Activated naive CD4-positive, alpha-beta T cell treated with anti-CD3 and anti-CD28 coated beads for 36 hours (primary cell): ENCODE results near the gene MVP. TPM values are rescaled to one million over a fixed set of nuclear protein-coding genes. Genes with fewer than 3 reads are reported as not detected.
A peak's percentile ranks its signal among the peaks of the same experiment; 100 is the strongest.
"Not testable (repeated sequence)": the region's sequence is repeated elsewhere in the genome, so short reads cannot be mapped to it uniquely, and the experiment has no call there.

Source experiments
- CTCF ChIA-PET: fragments of 350-600 bp; sonication (Branson Sonifier 250); formaldehyde crosslinking; loops from one replicate; lab custom pipeline; 2021; ENCODE audit warnings: antibody characterized with exemption; lab: Charles Lee
- DNase-seq: peaks from one replicate; pipeline ENCODE4 v3.0.0-alpha.2; 2020
- H3K27ac Mint-ChIP-seq: one replicate; pipeline ENCODE4 v1.8.0; 2021; ENCODE audit warnings: mild to moderate bottlenecking, mixed read lengths
- H3K27me3 Mint-ChIP-seq: one replicate; pipeline ENCODE4 v1.8.0; 2021; ENCODE audit warnings: low read depth, mixed read lengths
- H3K36me3 Mint-ChIP-seq: one replicate; pipeline ENCODE4 v1.8.0; 2021; ENCODE audit warnings: low read depth, mixed read lengths
- H3K4me1 Mint-ChIP-seq: one replicate; pipeline ENCODE4 v1.8.0; 2021; ENCODE audit warnings: low read depth, mixed read lengths
- H3K4me3 Mint-ChIP-seq: one replicate; pipeline ENCODE4 v1.8.0; 2021; ENCODE audit warnings: mild to moderate bottlenecking, moderate library complexity, mixed read lengths
- H3K9me3 Mint-ChIP-seq: one replicate; pipeline ENCODE4 v1.8.0; 2021; ENCODE audit warnings: mixed read lengths
- intact Hi-C: fragments of 100-400 bp; cut with micrococcal nuclease; formaldehyde crosslinking; loops from one replicate; pipeline ENCODE4 v1.15.1; 2023
- total RNA-seq, 2 experiments: library from RNA; stranded (reverse); gene quantifications; one replicate each; pipeline ENCODE4 v1.2.3, GENCODE V29; 2021

The MVP gene
- total RNA-seq, 2 experiments from 2014 or later: 84.1 to 86.9 TPM

DNA sequence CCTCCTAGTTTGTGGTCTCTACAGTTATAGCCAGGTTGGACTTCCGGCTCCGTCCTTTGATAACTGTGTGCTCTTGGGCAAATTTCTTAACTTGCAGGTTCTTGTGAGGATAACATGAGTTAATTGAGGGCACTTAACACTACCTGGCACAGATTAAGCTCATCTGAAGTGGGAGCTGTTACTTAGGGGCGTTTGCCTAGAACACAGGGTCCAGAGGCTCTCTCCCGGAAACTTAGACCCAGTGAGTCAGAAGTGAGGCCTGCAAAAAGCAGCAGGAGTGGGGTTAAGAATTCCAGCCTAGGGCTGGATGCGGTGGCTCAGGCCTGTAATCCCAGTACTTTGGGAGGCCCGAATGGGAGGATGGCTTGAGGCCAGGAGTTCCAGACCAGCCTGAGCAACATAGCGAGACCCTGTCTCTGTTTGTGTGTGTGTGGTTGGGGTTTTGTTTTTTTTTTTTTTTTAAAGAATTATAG is 1.4 kb downstream of the MVP start:
- peaks cover 33% of the 10 kb centered on the region for H3K36me3 Mint-ChIP-seq
- intact Hi-C loops: loop anchor here (2.0 to 5.0 kb wide), 3 partner anchors 17 to 551 kb away; partner anchors contain the start of genes MYL11, TAOK2 and TBC1D10B

DNA sequence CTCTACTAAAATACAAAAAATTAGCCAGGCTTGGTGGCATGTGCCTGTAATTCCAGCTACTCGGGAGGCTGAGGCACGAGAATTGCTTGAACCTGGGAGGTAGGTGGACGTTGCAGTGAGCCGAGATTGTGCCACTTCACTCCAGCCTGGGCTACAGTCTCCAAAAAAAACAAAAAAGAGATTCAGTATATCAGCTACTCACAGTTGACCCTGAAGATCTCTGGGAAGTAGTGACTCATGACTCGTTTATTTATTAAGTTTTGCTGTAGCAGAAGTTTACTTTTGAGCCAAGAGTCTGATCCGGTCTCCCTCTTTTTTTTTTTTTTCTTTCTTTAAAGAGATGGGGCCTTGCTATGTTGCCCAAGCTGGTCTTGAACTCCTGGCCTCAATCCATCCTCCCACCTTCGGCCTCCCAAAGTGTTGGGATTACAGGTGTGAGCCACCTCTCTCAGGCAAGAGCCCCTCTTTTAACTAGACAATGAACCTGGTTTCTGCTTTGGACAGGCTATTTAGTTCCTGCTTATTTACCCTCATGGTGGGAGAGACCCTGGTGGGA is 4.4 kb downstream of the MVP start:
- H3K9me3 Mint-ChIP-seq: no peaks in the 10 kb centered on the region
- intact Hi-C loops: loop anchor here (5.0 kb wide), 2 partner anchors 148 to 548 kb away; partner anchors contain the start of genes MYL11, TAOK2 and TBC1D10B
- no peak for DNase-seq
- H3K36me3 Mint-ChIP-seq: peaks cover 18% of the 10 kb centered on the region
- CTCF ChIA-PET: interaction anchor here (0.6 to 6.3 kb wide), 7 partner anchors 8 to 136 kb away, joined by 3 to 77 read pairs (median 3); partner anchors contain the start of genes KCTD13 and PAGR1
- H3K27me3 Mint-ChIP-seq: no peaks in the 10 kb centered on the region
- H3K4me3 Mint-ChIP-seq: peak overlapping the region; percentile 55
- H3K4me1 Mint-ChIP-seq: peaks cover 81% of the 10 kb centered on the region
- peak overlapping the region; percentile 90 for H3K27ac Mint-ChIP-seq

More for the DNA sequence above, 1.4 kb downstream of the MVP start:
- no peaks in the 10 kb centered on the region for H3K9me3 Mint-ChIP-seq
- H3K4me1 Mint-ChIP-seq: peaks cover 76% of the 10 kb centered on the region
- H3K4me3 Mint-ChIP-seq: peak overlapping the region; percentile 94
- no peak for DNase-seq
- CTCF ChIA-PET: interaction anchor here (0.8 to 8.3 kb wide), 4 partner anchors 8 to 152 kb away, joined by 3 to 92 read pairs (median 3); partner anchors contain the start of gene TAOK2
- H3K27me3 Mint-ChIP-seq: no peaks in the 10 kb centered on the region
- peak overlapping the region; percentile 98 for H3K27ac Mint-ChIP-seq

DNA sequence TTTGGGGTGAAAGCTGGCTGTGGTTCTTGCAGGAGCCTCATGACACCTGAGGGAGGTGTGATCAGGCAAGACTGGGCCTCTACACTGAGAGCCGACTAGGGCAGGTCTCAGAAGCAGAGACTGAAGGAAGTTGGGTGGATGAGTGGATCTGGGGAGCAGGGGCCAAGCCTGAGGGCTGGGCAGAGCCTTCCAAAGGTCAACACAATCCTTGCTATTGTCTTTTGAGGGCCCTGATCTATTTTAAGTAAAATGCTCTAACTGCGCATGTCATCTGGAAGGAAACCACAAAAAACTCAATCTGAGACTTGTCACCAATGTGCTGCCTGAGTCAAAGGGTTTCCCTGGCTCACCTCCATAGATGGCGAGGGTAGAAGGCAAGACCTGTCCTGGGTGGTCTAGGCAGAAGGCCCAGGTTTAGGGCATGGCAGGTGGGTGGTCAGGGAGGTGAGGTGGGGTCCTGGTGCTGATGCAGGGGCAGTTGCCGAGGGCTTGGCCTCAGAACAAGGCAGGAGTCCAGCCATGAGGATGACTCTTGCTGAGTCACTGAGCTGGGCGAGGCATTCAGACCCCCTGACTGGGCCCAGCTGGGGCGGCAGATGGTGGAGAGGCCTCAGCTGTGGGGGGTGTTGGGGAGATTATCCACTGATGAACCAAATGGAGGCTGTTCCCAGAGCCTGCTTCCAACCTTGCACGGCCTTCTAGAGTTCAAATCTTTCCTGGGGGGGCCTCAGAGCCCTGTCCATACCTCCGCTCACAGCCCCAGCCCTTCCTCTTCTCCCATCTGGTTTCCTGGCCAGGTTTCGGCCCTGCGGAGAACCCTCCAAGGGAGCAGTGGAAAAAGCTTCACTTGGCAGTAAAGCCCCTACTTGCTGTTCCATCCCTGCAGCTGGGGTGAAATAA is 5.1 kb downstream of the MVP start:
- Mint-ChIP-seq H3K4me3 (peak overlapping the region; percentile 55), H3K9me3 (no peaks in the 10 kb centered on the region), H3K27me3 (no peaks in the 10 kb centered on the region), H3K27ac (peak overlapping the region; percentile 90), H3K4me1 (peaks cover 81% of the 10 kb centered on the region), H3K36me3 (peaks cover 14% of the 10 kb centered on the region)
- intact Hi-C loops: no loop called here
- CTCF ChIA-PET: interaction anchor here (0.6 to 6.3 kb wide), 7 partner anchors 9 to 125 kb away, joined by 3 to 77 read pairs (median 3); partner anchors contain the start of genes KCTD13 and PAGR1
- peak; percentile 78 for DNase-seq

DNA sequence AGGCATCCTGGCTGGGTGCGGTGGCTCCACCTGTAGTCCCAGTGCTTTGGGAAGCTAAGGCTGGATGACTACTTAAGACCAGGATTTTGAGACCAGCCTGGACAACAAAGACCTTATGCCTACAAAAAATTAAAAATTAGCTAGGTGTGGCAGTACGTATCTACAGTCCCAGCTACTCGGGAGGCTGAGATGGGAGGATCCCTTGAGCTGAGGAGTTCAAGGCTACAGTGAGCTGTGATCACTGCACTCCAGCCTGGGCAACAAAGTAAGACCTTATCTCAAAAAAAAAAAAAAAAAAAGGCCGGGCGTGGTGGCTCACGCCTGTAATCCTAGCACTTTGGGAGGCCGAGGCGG is 6.1 kb downstream of the MVP start:
- Mint-ChIP-seq H3K4me3 (peak overlapping the region; percentile 61), H3K27ac (peak overlapping the region; percentile 94), H3K27me3 (no peaks in the 10 kb centered on the region), H3K36me3 (peaks cover 10% of the 10 kb centered on the region), H3K4me1 (peaks cover 88% of the 10 kb centered on the region), H3K9me3 (no peaks in the 10 kb centered on the region)
- CTCF ChIA-PET: interaction anchor here (0.7 to 6.3 kb wide), 7 partner anchors 9 to 126 kb away, joined by 3 to 77 read pairs (median 7); partner anchors contain the start of gene PAGR1
- no peak for DNase-seq
- intact Hi-C loops: no loop called here

DNA sequence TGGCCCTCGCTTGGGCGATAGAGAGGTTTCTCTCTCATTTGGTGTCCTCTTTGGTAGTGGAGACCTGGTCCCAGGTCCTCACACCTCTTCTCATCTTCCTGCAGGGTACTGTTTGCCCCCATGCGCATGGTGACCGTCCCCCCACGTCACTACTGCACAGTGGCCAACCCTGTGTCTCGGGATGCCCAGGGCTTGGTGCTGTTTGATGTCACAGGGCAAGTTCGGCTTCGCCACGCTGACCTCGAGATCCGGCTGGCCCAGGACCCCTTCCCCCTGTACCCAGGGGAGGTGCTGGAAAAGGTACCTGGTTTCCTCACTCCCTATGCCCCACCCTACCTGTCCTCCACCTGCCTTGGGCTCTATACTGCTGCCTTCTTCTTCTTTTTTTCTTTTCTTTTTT is 10.5 kb downstream of the MVP start:
- Mint-ChIP-seq H3K4me3 (no peak overlapping the region), H3K9me3 (no peaks in the 10 kb centered on the region), H3K27me3 (no peaks in the 10 kb centered on the region), H3K36me3 (peaks cover 22% of the 10 kb centered on the region), H3K4me1 (peaks cover 64% of the 10 kb centered on the region), H3K27ac (no peak overlapping the region)
- intact Hi-C loops: no loop called here
- CTCF ChIA-PET: no interaction called here
- DNase-seq: no peak

DNA sequence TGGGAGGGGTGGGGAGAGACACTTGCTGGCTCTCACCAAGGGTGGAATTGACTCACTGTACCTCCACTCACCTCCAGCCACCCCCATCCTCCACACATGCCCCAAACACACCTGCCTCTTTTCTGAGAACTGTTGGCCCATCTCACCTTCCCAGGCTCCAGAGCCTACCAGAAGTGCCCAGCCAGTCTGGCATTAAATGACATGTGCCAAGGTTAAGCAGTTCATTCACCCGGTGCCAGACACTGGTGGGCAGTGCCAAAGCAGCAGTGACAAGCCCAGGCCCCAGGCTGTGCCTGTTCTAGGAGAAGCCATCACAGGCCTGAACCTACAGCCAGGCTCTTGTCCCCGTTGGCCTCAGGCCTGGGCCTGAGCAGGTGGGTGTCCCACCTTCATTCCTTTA is 11.2 kb downstream of the MVP start:
- no peak for DNase-seq
- H3K36me3 Mint-ChIP-seq: peaks cover 23% of the 10 kb centered on the region
- H3K27me3 Mint-ChIP-seq: no peaks in the 10 kb centered on the region
- peaks cover 57% of the 10 kb centered on the region for H3K4me1 Mint-ChIP-seq
- H3K9me3 Mint-ChIP-seq: no peaks in the 10 kb centered on the region
- CTCF ChIA-PET: no interaction called here
- H3K4me3 Mint-ChIP-seq: no peak overlapping the region
- intact Hi-C loops: no loop called here
- H3K27ac Mint-ChIP-seq: no peak overlapping the region

DNA sequence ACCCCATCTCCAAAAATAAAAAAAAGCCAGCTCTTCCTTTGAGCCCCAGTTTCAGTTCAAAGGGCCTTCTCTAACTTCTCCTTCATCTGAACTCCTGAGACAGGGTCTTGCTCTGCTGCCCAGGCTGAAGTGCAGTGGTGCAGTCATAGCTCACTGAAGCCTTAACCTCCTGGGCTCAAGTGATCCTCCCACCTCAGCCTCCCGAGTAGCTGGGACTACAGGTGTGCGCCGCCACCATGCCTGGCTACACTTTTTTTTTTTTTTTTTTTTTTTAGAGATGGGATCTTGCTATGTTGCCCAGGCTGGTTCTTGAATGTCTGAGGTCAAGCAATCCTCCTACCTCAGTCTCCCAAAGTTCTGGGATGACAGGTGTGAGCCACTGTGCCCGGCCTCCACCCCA is 13.0 kb downstream of the MVP start:
- CTCF ChIA-PET: interaction anchor here (0.6 to 1.2 kb wide), 6 partner anchors 12 to 222 kb away, joined by 3 to 6 read pairs (median 3); no protein-coding TSS in a partner anchor
- H3K4me1 Mint-ChIP-seq: peaks cover 39% of the 10 kb centered on the region
- H3K27ac Mint-ChIP-seq, intact Hi-C loops, DNase-seq, H3K4me3 Mint-ChIP-seq, H3K27me3 Mint-ChIP-seq, H3K9me3 Mint-ChIP-seq: not testable (repeated sequence)
- H3K36me3 Mint-ChIP-seq: peaks cover 25% of the 10 kb centered on the region

DNA sequence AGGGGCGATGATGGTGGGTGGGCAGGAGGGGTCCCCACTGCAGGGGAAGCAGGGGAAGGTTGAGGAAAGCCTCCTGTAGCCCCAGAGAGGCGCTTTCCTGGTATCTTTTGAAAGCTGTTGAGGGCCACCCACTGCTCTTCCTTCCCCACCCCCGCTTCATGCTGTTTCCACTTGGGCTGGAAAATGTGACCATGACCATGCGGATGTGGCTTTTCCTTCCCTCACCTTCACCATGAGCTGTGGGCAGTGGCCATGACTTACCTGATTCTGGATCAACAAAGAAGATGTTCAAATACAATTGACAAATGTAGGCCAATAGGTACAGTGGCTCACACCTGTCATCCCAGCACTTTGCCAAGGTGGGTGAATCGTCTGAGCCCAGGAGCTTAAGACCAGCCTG is 13.8 kb downstream of the MVP start:
- CTCF ChIA-PET: interaction anchor here (1.2 to 1.6 kb wide), 3 partner anchors 13 to 15 kb away, joined by 3 to 9 read pairs (median 7); partner anchors contain the start of gene MVP
- Mint-ChIP-seq H3K36me3 (peaks cover 25% of the 10 kb centered on the region), H3K9me3 (no peaks in the 10 kb centered on the region), H3K27me3 (no peaks in the 10 kb centered on the region), H3K4me3 (no peak overlapping the region), H3K27ac (no peak overlapping the region), H3K4me1 (peaks cover 33% of the 10 kb centered on the region)
- no peak for DNase-seq
- intact Hi-C loops: no loop called here

DNA sequence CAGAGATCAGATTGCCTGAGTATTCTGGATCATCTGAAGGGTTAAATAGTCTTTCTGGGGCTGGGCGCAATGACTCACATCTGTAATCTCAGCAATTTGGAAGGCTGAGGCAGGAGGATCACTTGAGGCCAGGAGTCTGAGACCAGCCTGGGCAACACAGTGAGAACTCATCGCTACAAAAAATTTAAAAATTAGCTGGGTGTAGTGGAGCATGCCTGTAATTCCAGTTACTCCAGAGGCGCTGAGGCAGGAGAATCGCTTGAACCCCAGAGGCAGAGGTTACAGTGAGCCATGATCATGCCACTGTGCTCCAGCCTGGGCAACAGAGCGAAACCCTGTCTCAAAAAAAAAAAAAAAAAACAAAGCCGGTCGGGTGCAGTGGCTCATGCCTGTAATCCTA is 15.7 kb downstream of the MVP start:
- no peak overlapping the region for H3K4me3 Mint-ChIP-seq
- no peak overlapping the region for H3K27ac Mint-ChIP-seq
- H3K4me1 Mint-ChIP-seq: peaks cover 19% of the 10 kb centered on the region
- peaks cover 25% of the 10 kb centered on the region for H3K36me3 Mint-ChIP-seq
- no peaks in the 10 kb centered on the region for H3K27me3 Mint-ChIP-seq
- no peak for DNase-seq
- intact Hi-C loops: no loop called here
- CTCF ChIA-PET: no interaction called here
- H3K9me3 Mint-ChIP-seq: no peaks in the 10 kb centered on the region

DNA sequence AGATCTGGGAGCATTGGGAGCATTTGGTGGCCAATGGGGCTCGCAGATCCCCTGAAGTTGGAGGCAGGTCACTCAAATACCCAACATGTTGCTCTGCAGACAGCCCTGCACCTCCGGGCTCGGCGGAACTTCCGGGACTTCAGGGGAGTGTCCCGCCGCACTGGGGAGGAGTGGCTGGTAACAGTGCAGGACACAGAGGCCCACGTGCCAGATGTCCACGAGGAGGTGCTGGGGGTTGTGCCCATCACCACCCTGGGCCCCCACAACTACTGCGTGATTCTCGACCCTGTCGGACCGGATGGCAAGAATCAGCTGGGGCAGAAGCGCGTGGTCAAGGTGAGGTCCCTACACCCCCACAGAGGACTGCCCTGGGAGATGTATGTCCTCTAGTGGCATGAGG is 16.4 kb downstream of the MVP start:
- no peaks in the 10 kb centered on the region for H3K9me3 Mint-ChIP-seq
- no peaks in the 10 kb centered on the region for H3K27me3 Mint-ChIP-seq
- H3K4me1 Mint-ChIP-seq: peaks cover 13% of the 10 kb centered on the region
- peaks cover 25% of the 10 kb centered on the region for H3K36me3 Mint-ChIP-seq
- no peak for DNase-seq
- H3K27ac Mint-ChIP-seq: no peak overlapping the region
- H3K4me3 Mint-ChIP-seq: no peak overlapping the region
- intact Hi-C loops: no loop called here
- CTCF ChIA-PET: no interaction called here

DNA sequence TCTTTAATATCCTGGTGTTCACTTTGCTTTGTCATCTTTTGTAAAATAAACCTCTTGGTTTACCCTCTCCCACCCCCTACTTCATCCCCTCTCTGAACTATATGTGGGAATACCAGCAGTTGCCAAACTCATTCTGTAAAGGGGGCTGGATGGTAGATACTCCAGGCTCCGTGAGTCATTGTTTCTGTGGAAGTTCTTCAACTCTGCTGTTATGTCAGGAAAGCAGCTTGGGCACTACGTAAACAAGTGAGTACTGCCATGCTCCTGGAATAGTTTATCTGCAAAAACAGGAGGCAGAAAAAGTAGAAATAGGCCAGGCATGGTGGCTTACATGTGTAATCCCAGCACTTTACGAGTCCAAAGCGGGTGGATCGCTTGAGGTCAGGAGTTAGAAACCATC is 17.6 kb downstream of the MVP start:
- intact Hi-C loops: no loop called here
- no peak overlapping the region for H3K4me3 Mint-ChIP-seq
- peaks cover 11% of the 10 kb centered on the region for H3K4me1 Mint-ChIP-seq
- H3K27me3 Mint-ChIP-seq: no peaks in the 10 kb centered on the region
- no peaks in the 10 kb centered on the region for H3K9me3 Mint-ChIP-seq
- CTCF ChIA-PET: interaction anchor here (0.6 to 2.6 kb wide), 2 partner anchors 11 to 714 kb away, joined by 3 to 11 read pairs; no protein-coding TSS in a partner anchor
- H3K36me3 Mint-ChIP-seq: peaks cover 21% of the 10 kb centered on the region
- DNase-seq: no peak
- H3K27ac Mint-ChIP-seq: no peak overlapping the region

DNA sequence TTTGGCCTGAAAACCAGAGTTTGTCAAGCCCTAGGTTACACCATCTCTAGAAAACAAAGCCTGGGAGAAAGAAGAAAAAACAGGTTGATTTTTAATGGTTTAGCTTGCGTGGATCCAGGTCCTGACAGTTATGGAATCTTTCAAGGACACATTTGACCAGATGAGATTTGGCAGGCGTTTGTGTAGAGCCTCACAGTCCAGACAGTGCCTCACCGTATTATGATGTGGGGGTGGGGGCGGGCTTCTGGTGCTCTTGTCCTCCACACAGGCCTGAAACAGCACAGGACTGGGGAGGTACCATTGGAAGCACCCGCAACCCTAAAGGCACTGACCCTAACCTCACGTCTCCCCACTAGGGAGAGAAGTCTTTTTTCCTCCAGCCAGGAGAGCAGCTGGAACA is 19.6 kb downstream of the MVP start:
- CTCF ChIA-PET: interaction anchor here (2.6 kb wide), 1 partner anchor 9 kb away, joined by 11 read pairs; no protein-coding TSS in a partner anchor
- Mint-ChIP-seq H3K27ac (no peak overlapping the region), H3K4me1 (peaks cover 2% of the 10 kb centered on the region), H3K4me3 (no peak overlapping the region), H3K9me3 (no peaks in the 10 kb centered on the region), H3K27me3 (no peaks in the 10 kb centered on the region), H3K36me3 (peaks cover 12% of the 10 kb centered on the region)
- DNase-seq: no peak
- intact Hi-C loops: no loop called here
